A549 treated with ZK216348 at 1 μM for 4 hours (cell line): Measurements from ENCODE around the gene GLB1L2. TPM values are rescaled to one million over a fixed set of nuclear protein-coding genes. Genes with fewer than 3 reads are reported as not detected.

Source experiments
- total RNA-seq: library from RNA; stranded (reverse); fragments of 200-300 nt; extraction: Qiagen RNA extraction; gene quantifications from 5 replicates; pipeline ENCODE4 v1.2.3, GENCODE V29; 2022; ENCODE audit warnings: low read depth

GLB1L2 gene
- total RNA-seq = 1.6 to 2.3 TPM (median 2.0 TPM) in 5 replicates

GRCh38 chr11:134331354-134332188 lies at the start of gene GLB1L2:
Gene GLB1L2 (plus strand): TSS chr11:134331988. CDS start chr11:134332062, 74 bp downstream.

GRCh38 chr11:134412203-134413042 lies 80.6 kb downstream of the GLB1L2 start, which contains the start of gene B3GAT1:
Gene B3GAT1 (minus strand): TSS chr11:134412242. CDS start chr11:134387659, 24,583 bp downstream.

Other genes with a start within 250 kb of the GLB1L2 start
- gene NCAPD3, start 108.0 kb upstream of the GLB1L2 start, total RNA-seq = 20.2 to 27.5 TPM (median 25.1 TPM) in 5 replicates
- 18.0 to 23.8 TPM (median 23.0 TPM) in 5 replicates for gene VPS26B, start 107.3 kb upstream of the GLB1L2 start, total RNA-seq
- gene THYN1, start 78.6 kb upstream of the GLB1L2 start, total RNA-seq = 16.5 to 20.9 TPM (median 19.0 TPM) in 5 replicates
- 7.6 to 11.3 TPM (median 10.4 TPM) in 5 replicates for gene ACAD8, start 78.4 kb upstream of the GLB1L2 start, total RNA-seq
- gene GLB1L3, start 55.6 kb upstream of the GLB1L2 start, total RNA-seq = not detected in 5 replicates
- gene B3GAT1, start 80.3 kb downstream of the GLB1L2 start, total RNA-seq = not detected in 5 replicates